Epithelial cell of proximal tubule (primary cell): ENCODE measurements around the gene COL13A1. TPM values are rescaled to one million over a fixed set of nuclear protein-coding genes. Genes with fewer than 3 reads are reported as not detected.

Experiments
- DNase-seq: peaks from one replicate; pipeline ENCODE4 v3.0.0-alpha.2; 2011; ENCODE audit warnings: low read depth
- H3K4me3 ChIP-seq: 2 replicates; pipeline ENCODE4 v1.5.1; 2011; ENCODE audit warnings: low read depth, mild to moderate bottlenecking, low read length
- CTCF ChIP-seq: conservative IDR thresholded peaks from 2 replicates; pipeline ENCODE4 v1.5.1; 2012; ENCODE audit warnings: low read depth, mild to moderate bottlenecking, low read length
- total RNA-seq: library from RNA; depleted of rRNA; stranded (reverse); fragments of >200 nt; gene quantifications from 2 replicates; pipeline ENCODE4 v1.2.3, GENCODE V29; 2015

Gene COL13A1
- total RNA-seq, 1 donor from 2014 or later: 13.6 TPM

GRCh38 chr10:69943292-69943820 lies 141.7 kb downstream of the COL13A1 start:
- no peak for DNase-seq
- no peak overlapping the region for H3K4me3 ChIP-seq
- no peak for TF ChIP-seq CTCF

- no peak for DNase-seq
- H3K4me3 ChIP-seq: no peak overlapping the region
- no peak for TF ChIP-seq CTCF
These were observed 143.1 kb downstream of the COL13A1 start for GRCh38 chr10:69944761-69945160.

- DNase-seq: no peak
- no peak for TF ChIP-seq CTCF
- no peak overlapping the region for H3K4me3 ChIP-seq
These were observed 146.6 kb downstream of the COL13A1 start for GRCh38 chr10:69948261-69948660.

- no peak for TF ChIP-seq CTCF
- no peak overlapping the region for H3K4me3 ChIP-seq
- no peak for DNase-seq
These were observed 148.1 kb downstream of the COL13A1 start for GRCh38 chr10:69949770-69950169.

GRCh38 chr10:69951658-69952057 lies 150.0 kb downstream of the COL13A1 start:
- H3K4me3 ChIP-seq: no peak overlapping the region
- DNase-seq: no peak
- TF ChIP-seq CTCF: no peak

- no peak overlapping the region for H3K4me3 ChIP-seq
- DNase-seq: no peak
- TF ChIP-seq CTCF: no peak
These were observed 150.5 kb downstream of the COL13A1 start for GRCh38 chr10:69952069-69952800.

- H3K4me3 ChIP-seq: no peak overlapping the region
- DNase-seq: no peak
- no peak for TF ChIP-seq CTCF
These were observed 151.1 kb downstream of the COL13A1 start for GRCh38 chr10:69952821-69953221.
